HepG2 (cell line): Measurements from ENCODE around the gene RHOT2. TPM values are rescaled to one million over a fixed set of nuclear protein-coding genes. Genes with fewer than 3 reads are reported as not detected.

ENCODE experiments used
- ETV6 ChIP-seq: sonication (generic); formaldehyde crosslinking; conservative IDR thresholded peaks from 2 replicates; pipeline ENCODE4 v1.4.0; 2020; ENCODE audit warnings: missing genetic modification reagents
- KDM3A ChIP-seq: IDR thresholded peaks from 2 replicates; pipeline ENCODE4 v1.6.1; 2018; ENCODE audit warnings: low read depth, missing compliant biosample characterization
- ZBTB4 ChIP-seq: sonication (generic); formaldehyde crosslinking; IDR thresholded peaks from 2 replicates; pipeline ENCODE4 v1.4.0; 2020; ENCODE audit warnings: missing genetic modification reagents, mild to moderate bottlenecking, borderline replicate concordance
- ZMYM2 ChIP-seq: sonication (generic); formaldehyde crosslinking; IDR thresholded peaks from 2 replicates; pipeline ENCODE4 v1.8.0; 2022; ENCODE audit warnings: mild to moderate bottlenecking, missing genetic modification reagents
- ZNF142 ChIP-seq: sonication (generic); formaldehyde crosslinking; IDR thresholded peaks from 2 replicates; pipeline ENCODE4 v1.4.0; 2020; ENCODE audit warnings: missing genetic modification reagents
- polyA plus RNA-seq, 8 experiments: library from polyadenylated mRNA; depleted of rRNA in 3 of 8; stranded (reverse) in 7 of 8; unstranded in 1 of 8; fragments of >200 nt; fragmentation: Illumina TruSeq in 4 of 8; extraction: Trizol in 4 of 8; gene quantifications; 2 replicates each; pipeline versions ENCODE4 v1.2.1 to v1.2.3, GENCODE V29; 2011 to 2016; ENCODE audit warnings: low read depth in 4 of 8, missing spikeins in 1 of 8, mixed read lengths in 1 of 8; ENCODE audit not compliant: insufficient read depth in 1 of 8
- total RNA-seq, 5 experiments: library from RNA; depleted of rRNA; stranded (reverse); fragments of >200 nt; fragmentation: Illumina TruSeq; extraction: Trizol; gene quantifications; 2 replicates each; pipeline ENCODE4 v1.2.3, GENCODE V29; 2016; ENCODE audit warnings: low read depth in 1 of 5
- TF ChIP-seq, protein P1 (sequence below): sonication (generic); formaldehyde crosslinking; IDR thresholded peaks from 2 replicates; pipeline ENCODE4 v1.5.1; 2020; ENCODE audit warnings: mild to moderate bottlenecking, missing genetic modification reagents, borderline replicate concordance
- TF ChIP-seq, protein P2 (sequence below): sonication (generic); formaldehyde crosslinking; IDR thresholded peaks from 2 replicates; pipeline ENCODE4 v1.5.1; 2020; ENCODE audit warnings: mild to moderate bottlenecking, missing genetic modification reagents, borderline replicate concordance

RHOT2 gene
- total and polyA plus RNA-seq, 2 of the 13 experiments (the other 11 are each of a cell fraction or from before 2014, with no cell fraction given), result 63.6 to 76.9 TPM

- peak; percentile 92 for TF ChIP-seq ZNF142
- 0 out of 2 replicates have a peak, but pooled peaks have one; percentile 28 for TF ChIP-seq ZMYM2
- TF ChIP-seq KDM3A, result peak; percentile 75; the same call in 1 of the 2 replicates
- TF ChIP-seq, protein P1, sequence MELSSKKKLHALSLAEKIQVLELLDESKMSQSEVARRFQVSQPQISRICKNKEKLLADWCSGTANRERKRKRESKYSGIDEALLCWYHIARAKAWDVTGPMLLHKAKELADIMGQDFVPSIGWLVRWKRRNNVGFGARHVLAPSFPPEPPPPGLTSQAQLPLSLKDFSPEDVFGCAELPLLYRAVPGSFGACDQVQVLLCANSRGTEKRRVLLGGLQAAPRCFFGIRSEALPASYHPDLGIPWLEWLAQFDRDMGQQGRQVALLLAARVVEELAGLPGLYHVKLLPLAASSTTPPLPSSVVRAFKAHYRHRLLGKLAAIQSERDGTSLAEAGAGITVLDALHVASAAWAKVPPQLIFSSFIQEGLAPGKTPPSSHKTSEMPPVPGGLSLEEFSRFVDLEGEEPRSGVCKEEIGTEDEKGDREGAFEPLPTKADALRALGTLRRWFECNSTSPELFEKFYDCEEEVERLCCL (CRISPR knock-in tag), result no peak
- TF ChIP-seq, protein P2, sequence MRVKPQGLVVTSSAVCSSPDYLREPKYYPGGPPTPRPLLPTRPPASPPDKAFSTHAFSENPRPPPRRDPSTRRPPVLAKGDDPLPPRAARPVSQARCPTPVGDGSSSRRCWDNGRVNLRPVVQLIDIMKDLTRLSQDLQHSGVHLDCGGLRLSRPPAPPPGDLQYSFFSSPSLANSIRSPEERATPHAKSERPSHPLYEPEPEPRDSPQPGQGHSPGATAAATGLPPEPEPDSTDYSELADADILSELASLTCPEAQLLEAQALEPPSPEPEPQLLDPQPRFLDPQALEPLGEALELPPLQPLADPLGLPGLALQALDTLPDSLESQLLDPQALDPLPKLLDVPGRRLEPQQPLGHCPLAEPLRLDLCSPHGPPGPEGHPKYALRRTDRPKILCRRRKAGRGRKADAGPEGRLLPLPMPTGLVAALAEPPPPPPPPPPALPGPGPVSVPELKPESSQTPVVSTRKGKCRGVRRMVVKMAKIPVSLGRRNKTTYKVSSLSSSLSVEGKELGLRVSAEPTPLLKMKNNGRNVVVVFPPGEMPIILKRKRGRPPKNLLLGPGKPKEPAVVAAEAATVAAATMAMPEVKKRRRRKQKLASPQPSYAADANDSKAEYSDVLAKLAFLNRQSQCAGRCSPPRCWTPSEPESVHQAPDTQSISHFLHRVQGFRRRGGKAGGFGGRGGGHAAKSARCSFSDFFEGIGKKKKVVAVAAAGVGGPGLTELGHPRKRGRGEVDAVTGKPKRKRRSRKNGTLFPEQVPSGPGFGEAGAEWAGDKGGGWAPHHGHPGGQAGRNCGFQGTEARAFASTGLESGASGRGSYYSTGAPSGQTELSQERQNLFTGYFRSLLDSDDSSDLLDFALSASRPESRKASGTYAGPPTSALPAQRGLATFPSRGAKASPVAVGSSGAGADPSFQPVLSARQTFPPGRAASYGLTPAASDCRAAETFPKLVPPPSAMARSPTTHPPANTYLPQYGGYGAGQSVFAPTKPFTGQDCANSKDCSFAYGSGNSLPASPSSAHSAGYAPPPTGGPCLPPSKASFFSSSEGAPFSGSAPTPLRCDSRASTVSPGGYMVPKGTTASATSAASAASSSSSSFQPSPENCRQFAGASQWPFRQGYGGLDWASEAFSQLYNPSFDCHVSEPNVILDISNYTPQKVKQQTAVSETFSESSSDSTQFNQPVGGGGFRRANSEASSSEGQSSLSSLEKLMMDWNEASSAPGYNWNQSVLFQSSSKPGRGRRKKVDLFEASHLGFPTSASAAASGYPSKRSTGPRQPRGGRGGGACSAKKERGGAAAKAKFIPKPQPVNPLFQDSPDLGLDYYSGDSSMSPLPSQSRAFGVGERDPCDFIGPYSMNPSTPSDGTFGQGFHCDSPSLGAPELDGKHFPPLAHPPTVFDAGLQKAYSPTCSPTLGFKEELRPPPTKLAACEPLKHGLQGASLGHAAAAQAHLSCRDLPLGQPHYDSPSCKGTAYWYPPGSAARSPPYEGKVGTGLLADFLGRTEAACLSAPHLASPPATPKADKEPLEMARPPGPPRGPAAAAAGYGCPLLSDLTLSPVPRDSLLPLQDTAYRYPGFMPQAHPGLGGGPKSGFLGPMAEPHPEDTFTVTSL (CRISPR knock-in tag), result 0 out of 2 replicates have a peak, but pooled peaks have one; percentile 31
- TF ChIP-seq ZBTB4, result peak; percentile 64; the same call in 1 of the 2 replicates
- no peak for TF ChIP-seq ETV6
These were observed 27.6 kb downstream of the RHOT2 start (continued) for GRCh38 chr16:695355-696089.
